Uterine smooth muscle cell (primary cell): ENCODE measurements around the gene TAPBP. TPM values are rescaled to one million over a fixed set of nuclear protein-coding genes. Genes with fewer than 3 reads are reported as not detected.

Experiments used
- total RNA-seq: library from RNA; depleted of rRNA; stranded (reverse); fragments of >200 nt; gene quantifications from 2 replicates; pipeline ENCODE4 v1.2.3, GENCODE V29; 2014

TAPBP gene
- 33.0 and 49.9 TPM in 2 replicates for total RNA-seq

DNA sequence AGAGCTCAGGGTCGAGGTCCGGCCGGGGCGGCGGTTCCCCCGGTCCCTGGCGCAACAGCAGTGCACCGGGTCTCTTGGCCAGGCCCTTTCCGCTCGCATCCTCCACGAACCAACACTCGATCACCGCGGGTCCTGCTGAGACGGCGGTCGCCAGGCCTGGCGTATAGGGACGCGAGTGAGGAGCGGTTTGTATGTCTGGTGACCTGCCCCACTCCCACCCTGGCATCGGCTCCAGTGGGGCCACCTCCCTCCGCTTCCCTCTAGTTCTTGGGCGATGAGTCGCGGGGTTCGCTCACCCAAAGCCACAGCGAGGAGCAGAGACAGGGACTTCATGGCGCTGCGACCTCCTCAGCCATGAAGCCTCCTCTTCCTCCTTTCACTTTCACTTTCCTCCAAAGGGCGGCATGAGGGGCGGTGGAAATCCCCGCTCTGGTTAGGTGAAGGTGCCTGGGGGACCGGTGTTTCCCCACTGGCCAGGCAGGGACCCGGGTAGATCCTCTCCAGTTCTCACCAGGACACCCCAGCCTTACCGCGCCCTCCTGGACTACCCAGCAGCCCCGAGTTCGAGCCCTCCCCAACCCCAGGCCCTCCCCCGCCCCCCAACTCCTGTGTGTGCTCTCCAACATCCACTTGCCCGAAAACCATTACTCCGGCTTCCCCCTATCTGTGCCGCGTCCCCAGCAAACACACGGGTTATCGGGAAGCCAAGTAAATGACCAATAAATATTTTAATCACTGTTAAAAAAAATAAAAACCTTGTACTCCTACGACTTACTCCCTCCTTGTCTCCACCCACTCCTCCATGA is at the start of gene TAPBP:
TAPBP (minus strand) TSS at position 370 of the 806 bp plus-strand sequence; CDS start at position 333, 37 bp downstream.

GRCh38 chr6:33317669-33318425 is 4.0 kb upstream of the TAPBP start, which contains the start of gene ZBTB22:
ZBTB22 (minus strand) TSS chr6:33317744; CDS start chr6:33316916, 828 bp downstream.

GRCh38 chr6:33298773-33299236 is 15.1 kb downstream of the TAPBP start, which contains the start of gene RGL2:
RGL2 (minus strand) TSS chr6:33298942; CDS start chr6:33298610, 332 bp downstream.

DNA sequence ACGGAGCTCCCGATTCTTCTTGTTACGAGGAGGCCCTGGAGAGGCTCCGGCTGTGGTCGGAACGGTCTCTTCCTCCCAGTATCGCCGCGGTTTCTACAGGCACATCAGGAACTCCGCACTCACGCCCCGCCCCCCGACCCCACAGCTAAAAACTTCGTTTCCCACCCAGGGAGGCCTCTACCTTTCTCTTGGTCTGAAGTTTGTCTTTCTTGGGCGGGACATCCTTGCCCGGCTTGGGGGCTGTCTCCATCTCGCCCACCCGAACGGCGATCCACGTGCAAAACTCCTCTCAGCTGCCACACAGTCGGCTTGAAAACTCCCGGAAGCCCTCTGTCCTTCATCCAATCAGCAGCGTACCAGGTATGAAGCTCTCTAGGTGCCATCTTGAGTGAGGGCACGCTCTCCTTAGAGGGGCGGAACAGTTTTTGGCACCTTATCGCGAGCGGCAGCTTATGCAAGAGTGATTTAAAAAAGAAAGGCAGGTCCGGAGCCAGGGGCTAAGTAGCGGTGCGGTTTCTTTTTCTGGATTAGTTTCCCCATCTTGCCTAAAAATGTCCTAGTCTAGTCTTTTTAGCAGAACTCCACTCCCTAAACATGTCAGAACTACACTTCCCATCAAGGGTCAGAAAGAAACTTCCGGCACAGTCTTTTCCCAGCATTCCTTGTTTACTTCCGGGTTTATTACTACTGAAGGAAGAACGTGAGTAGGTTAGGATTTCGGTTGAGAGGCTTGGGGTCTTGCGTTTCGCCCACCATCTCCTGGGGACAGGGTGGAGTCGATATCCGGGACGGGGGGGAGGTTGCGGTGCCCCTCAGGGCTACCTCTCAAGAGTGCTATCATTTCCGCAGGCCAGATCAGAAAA is 24.7 kb downstream of the TAPBP start, which contains the start of the genes PFDN6 and WDR46:
PFDN6 (plus strand) TSS at position 681 of the 863 bp plus-strand sequence. CDS start 256 bp downstream, outside the sequence.
WDR46 (minus strand) TSS at position 319 of the 863 bp plus-strand sequence; CDS start at position 250, 69 bp downstream.

GRCh38 chr6:33276864-33277662 is 36.8 kb downstream of the TAPBP start, which contains the start of gene B3GALT4:
B3GALT4 (plus strand) TSS chr6:33277123; CDS start chr6:33277420, 297 bp downstream.

GRCh38 chr6:33271468-33272274 is 42.2 kb downstream of the TAPBP start, which contains the start of the genes RPS18 and VPS52:
RPS18 (plus strand) TSS chr6:33272075; CDS start chr6:33272120, 45 bp downstream.
VPS52 (minus strand) TSS chr6:33271876; CDS start chr6:33271675, 201 bp downstream.

Other genes starting within 250 kb of the TAPBP start
- gene HLA-DPA1, start 240.4 kb downstream of the TAPBP start, total RNA-seq, result 0.55 and 4.0 TPM in 2 replicates
- 6.8 and 21.1 TPM in 2 replicates for gene HLA-DPB1, start 238.1 kb downstream of the TAPBP start, total RNA-seq
- gene COL11A2, start 121.6 kb downstream of the TAPBP start, total RNA-seq, result 0.11 and 0.12 TPM in 2 replicates
- gene RXRB, start 113.4 kb downstream of the TAPBP start, total RNA-seq, result 23.9 and 25.0 TPM in 2 replicates
- gene SLC39A7, start 113.2 kb downstream of the TAPBP start, total RNA-seq, result 129 and 159 TPM in 2 replicates
- gene HSD17B8, start 109.4 kb downstream of the TAPBP start, total RNA-seq, result 2.7 and 8.9 TPM in 2 replicates
- gene RING1, start 105.6 kb downstream of the TAPBP start, total RNA-seq, result 26.7 and 34.0 TPM in 2 replicates
- 35.0 and 35.6 TPM in 2 replicates for gene VPS52, start 42.2 kb downstream of the TAPBP start, total RNA-seq
- gene RPS18, start 42.0 kb downstream of the TAPBP start, total RNA-seq, result 3,212 and 3,760 TPM in 2 replicates
- 4.4 and 5.3 TPM in 2 replicates for gene B3GALT4, start 37.0 kb downstream of the TAPBP start, total RNA-seq
- gene WDR46, start 24.8 kb downstream of the TAPBP start, total RNA-seq, result 79.9 and 102 TPM in 2 replicates
- gene PFDN6, start 24.5 kb downstream of the TAPBP start, total RNA-seq, result 38.9 and 42.8 TPM in 2 replicates
- gene RGL2, start 15.1 kb downstream of the TAPBP start, total RNA-seq, result 20.1 and 23.9 TPM in 2 replicates
- gene ZBTB22, start 3.7 kb upstream of the TAPBP start, total RNA-seq, result 19.5 and 24.2 TPM in 2 replicates
- gene DAXX, start 8.9 kb upstream of the TAPBP start, total RNA-seq, result 24.7 and 70.2 TPM in 2 replicates
- 15.0 and 57.7 TPM in 2 replicates for gene KIFC1, start 77.7 kb upstream of the TAPBP start, total RNA-seq
- gene PHF1, start 96.9 kb upstream of the TAPBP start, total RNA-seq, result 23.0 and 29.7 TPM in 2 replicates
- gene CUTA, start 104.0 kb upstream of the TAPBP start, total RNA-seq, result 109 and 129 TPM in 2 replicates
- gene SYNGAP1, start 106.0 kb upstream of the TAPBP start, total RNA-seq, result 4.6 and 6.0 TPM in 2 replicates
- 5.0 and 5.7 TPM in 2 replicates for gene ZBTB9, start 140.5 kb upstream of the TAPBP start, total RNA-seq